Small intestine (tissue), 7 donors: ENCODE results near the gene ATP7A. TPM values are rescaled to one million over a fixed set of nuclear protein-coding genes. Genes with fewer than 3 reads are reported as not detected.

Source experiments
- DNase-seq, 2 donors: peaks; one replicate each; pipeline versions ENCODE4 v3.0.0 to v3.0.0-alpha.2; 2013
- FAIRE-seq: peaks from 2 replicates; lab custom pipeline; 2012; peaks lifted over from hg19 to GRCh38; lab: Jason Lieb, UNC
- H3K27ac ChIP-seq, 3 donors: one replicate each; pipeline ENCODE4 v1.5.1; 2013; ENCODE audit warnings: low read length in 2 of 3, mild to moderate bottlenecking in 2 of 3, control low read depth in 1 of 3, inconsistent platforms in 1 of 3, low read depth in 1 of 3, moderate library complexity in 1 of 3
- H3K27me3 ChIP-seq, 3 donors: one replicate each; pipeline ENCODE4 v1.6.1; 2013; ENCODE audit warnings: low read length in 3 of 3, inconsistent platforms in 1 of 3; ENCODE audit not compliant: control insufficient read depth in 3 of 3, insufficient read depth in 3 of 3
- H3K36me3 ChIP-seq, 3 donors: one replicate each; pipeline ENCODE4 v1.6.1; 2013; ENCODE audit warnings: low read length in 3 of 3, inconsistent platforms in 1 of 3, low read depth in 1 of 3, mild to moderate bottlenecking in 1 of 3, moderate library complexity in 1 of 3; ENCODE audit not compliant: control insufficient read depth in 3 of 3, insufficient read depth in 2 of 3
- H3K4me1 ChIP-seq, 3 donors: one replicate each; pipeline ENCODE4 v1.6.1; 2013; ENCODE audit warnings: low read length in 2 of 3, inconsistent platforms in 1 of 3, low read depth in 1 of 3, mild to moderate bottlenecking in 1 of 3, moderate library complexity in 1 of 3; ENCODE audit not compliant: control insufficient read depth in 3 of 3, insufficient read depth in 2 of 3
- H3K4me3 ChIP-seq, 3 donors: one replicate each; pipeline ENCODE4 v1.5.1; 2013; ENCODE audit warnings: low read length in 3 of 3, control low read depth in 1 of 3, inconsistent platforms in 1 of 3, low read depth in 1 of 3, mild to moderate bottlenecking in 1 of 3, moderate library complexity in 1 of 3
- H3K9me3 ChIP-seq, 2 donors: one replicate each; pipeline ENCODE4 v1.6.1; 2013; ENCODE audit warnings: low read depth in 1 of 2, low read length in 1 of 2; ENCODE audit not compliant: control insufficient read depth in 2 of 2, insufficient read depth in 1 of 2
- WGBS, 3 donors: extraction: QIAGEN DNeasy Blood & Tissue Kit; methylation state at CpG; one replicate each; pipeline ENCODE4 v1.1.7; 2013; 5-methylcytosine and 5-hydroxymethylcytosine counted together
- polyA plus RNA-seq, 4 donors: library from polyadenylated mRNA; stranded (reverse) in 3 of 4; unstranded in 1 of 4; fragments of 200-250 nt in 3 of 4; fragments of 120-200 nt in 1 of 4; gene quantifications; one replicate each; pipeline versions ENCODE4 v1.2.1 to v1.2.3, GENCODE V29; 2013
- donor health status: healthy with polysubstance abuse.
- donor health status: control.
- donor health status: control.
- donor health status: Bipolar disorder and iron deficiency.
- donor health status: healthy.

Gene ATP7A
- polyA plus RNA-seq, 4 donors: 0.81 to 9.2 (median 1.8) TPM

DNA sequence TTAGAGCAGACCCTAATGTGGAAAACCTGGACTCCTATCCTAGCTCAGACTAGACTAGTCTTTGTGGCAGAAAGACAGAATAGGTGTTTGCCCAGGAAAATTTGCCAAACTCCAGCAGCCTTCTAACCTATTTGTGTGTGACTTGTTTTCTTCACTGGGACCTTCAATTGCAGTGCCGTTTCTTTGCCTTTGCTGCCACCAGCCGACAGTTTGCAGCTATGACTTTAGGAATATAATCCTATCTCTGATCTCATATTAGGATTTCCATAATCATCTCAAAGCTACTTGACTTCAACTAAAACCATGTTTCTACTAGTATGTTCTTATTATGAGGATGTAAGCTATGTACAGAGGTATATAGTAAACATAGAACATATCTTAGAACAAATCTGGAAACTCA, 119.2 kb downstream of the ATP7A start:
- Histone ChIP-seq H3K27me3 (no peaks in the 10 kb centered on the region), H3K27ac (no peak overlapping the region), H3K36me3 (no peaks in the 10 kb centered on the region), H3K4me3 (no peak overlapping the region), H3K4me1 (no peaks in the 10 kb centered on the region), H3K9me3 (no peaks in the 10 kb centered on the region)
- FAIRE-seq (no peak), DNase-seq (peak; percentile 11 to 30)
- WGBS, 3 donors: 18 to 38% (median 30%) methylated on average over 2 of the region's 2 CpGs

DNA sequence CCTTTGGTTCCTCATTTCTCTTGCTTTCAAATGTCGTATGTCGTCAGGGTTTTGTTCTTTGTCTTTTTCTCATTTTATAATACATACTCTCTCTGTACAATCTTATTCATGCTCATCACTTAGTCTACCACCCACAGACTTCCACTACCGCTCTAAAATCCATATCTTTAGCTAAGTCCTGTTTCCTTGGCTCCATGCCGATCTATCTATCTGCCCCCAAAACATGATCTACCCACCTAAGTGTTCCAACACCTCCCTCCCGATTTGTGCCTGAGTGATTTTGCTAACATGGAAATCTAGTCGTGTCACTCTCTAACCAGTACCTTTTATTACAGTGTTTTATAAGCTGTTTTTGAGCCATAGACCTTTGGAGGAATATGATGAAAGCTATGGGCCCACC, 124.6 kb downstream of the ATP7A start:
- 79 to 90% (median 81%) methylated on average over 6 of the region's 6 CpGs for WGBS, 3 donors
- Histone ChIP-seq H3K27me3 (no peaks in the 10 kb centered on the region), H3K27ac (no peak overlapping the region), H3K36me3 (no peaks in the 10 kb centered on the region), H3K9me3 (no peaks in the 10 kb centered on the region), H3K4me1 (no peaks in the 10 kb centered on the region), H3K4me3 (no peak overlapping the region)
- FAIRE-seq: no peak
- no peak for DNase-seq

DNA sequence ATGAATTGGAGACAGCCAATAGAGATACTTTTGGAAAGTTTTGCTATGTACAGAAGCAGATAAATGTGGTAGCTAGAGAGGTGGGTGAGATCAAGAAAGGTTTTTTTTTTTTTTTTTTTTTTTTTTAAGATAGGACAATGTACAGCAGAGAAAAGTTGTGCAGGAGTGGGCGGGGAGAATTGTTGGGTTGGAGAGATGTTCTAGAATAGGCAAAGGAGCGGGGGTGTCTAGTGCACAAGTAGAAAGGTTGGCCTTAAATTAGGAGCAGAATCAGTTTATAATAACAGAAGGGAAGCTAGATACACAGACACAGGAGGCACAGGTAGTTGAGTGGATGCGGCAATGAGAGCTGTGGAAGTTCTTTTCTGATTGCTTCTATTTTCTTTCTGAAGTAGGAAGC, 127.4 kb downstream of the ATP7A start:
- 87 to 97% (median 95%) methylated on average over 3 of the region's 3 CpGs for WGBS, 3 donors

DNA sequence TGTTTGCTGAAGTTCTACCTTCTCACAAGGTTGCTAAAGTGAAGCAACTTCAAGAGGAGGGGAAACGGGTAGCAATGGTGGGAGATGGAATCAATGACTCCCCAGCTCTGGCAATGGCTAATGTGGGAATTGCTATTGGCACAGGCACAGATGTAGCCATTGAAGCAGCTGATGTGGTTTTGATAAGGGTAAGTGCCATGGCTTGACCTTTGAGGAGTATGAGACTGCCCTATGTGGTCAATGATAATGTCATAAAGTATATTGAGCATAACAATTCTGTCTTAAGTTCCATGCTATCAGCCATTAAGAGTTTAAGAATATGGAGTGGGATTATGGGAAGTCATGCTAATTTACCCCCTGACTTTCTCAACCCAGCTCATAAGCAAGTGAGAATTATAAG, 132.1 kb downstream of the ATP7A start:
- H3K4me3 ChIP-seq: no peak overlapping the region
- no peaks in the 10 kb centered on the region for H3K4me1 ChIP-seq
- H3K36me3 ChIP-seq: no peaks in the 10 kb centered on the region
- no peaks in the 10 kb centered on the region for H3K9me3 ChIP-seq
- H3K27ac ChIP-seq: no peak overlapping the region
- DNase-seq (no peak), FAIRE-seq (no peak)
- WGBS, 3 donors: 93 to 100% (median 94%) methylated on average over 1 of the region's 1 CpG
- H3K27me3 ChIP-seq: no peaks in the 10 kb centered on the region

More for the DNA sequence above, 127.4 kb downstream of the ATP7A start:
- no peak for FAIRE-seq
- Histone ChIP-seq H3K4me1 (no peaks in the 10 kb centered on the region), H3K4me3 (no peak overlapping the region), H3K36me3 (no peaks in the 10 kb centered on the region), H3K27ac (no peak overlapping the region), H3K27me3 (no peaks in the 10 kb centered on the region), H3K9me3 (no peaks in the 10 kb centered on the region)
- no peak for DNase-seq

DNA sequence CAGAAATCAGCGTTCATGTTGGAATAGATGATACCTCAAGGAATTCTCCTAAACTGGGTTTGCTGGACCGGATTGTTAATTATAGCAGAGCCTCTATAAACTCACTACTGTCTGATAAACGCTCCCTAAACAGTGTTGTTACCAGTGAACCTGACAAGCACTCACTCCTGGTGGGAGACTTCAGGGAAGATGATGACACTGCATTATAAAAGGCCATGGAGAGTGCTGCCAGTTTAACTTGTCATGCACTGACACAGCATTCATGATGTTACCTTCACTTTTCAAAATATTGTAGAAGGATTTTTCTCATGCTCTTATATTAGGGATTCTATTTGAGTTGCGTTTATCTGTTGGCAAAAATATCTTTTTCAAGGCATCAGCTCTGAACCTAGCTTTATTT, 135.9 kb downstream of the ATP7A start:
- no peaks in the 10 kb centered on the region for H3K27me3 ChIP-seq
- H3K4me1 ChIP-seq: no peaks in the 10 kb centered on the region
- FAIRE-seq (no peak), DNase-seq (no peak)
- H3K4me3 ChIP-seq: no peak overlapping the region
- no peak overlapping the region for H3K27ac ChIP-seq
- 81 to 91% (median 90%) methylated on average over 4 of the region's 4 CpGs for WGBS, 3 donors
- no peaks in the 10 kb centered on the region for H3K36me3 ChIP-seq
- no peaks in the 10 kb centered on the region for H3K9me3 ChIP-seq

DNA sequence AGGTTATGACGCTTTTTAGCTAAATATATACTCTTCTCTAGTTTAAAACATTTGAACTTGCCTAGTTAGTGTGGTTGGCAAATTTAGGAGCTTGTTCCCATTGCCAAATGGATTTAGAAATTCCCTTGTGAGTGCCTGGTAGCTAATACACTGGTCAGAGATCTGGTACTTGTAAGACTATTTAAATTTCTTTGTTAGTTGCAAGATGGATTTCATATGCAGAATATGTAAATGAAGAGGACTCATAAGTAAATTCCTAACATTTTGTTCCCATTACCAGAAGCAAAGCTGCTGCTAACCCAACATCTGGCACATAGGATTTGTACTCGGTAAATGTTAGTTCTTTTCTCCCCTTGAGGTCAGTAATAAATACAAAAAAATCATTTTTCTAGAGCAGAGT, 137.6 kb downstream of the ATP7A start:
- no peaks in the 10 kb centered on the region for H3K9me3 ChIP-seq
- no peak for FAIRE-seq
- no peaks in the 10 kb centered on the region for H3K36me3 ChIP-seq
- no peaks in the 10 kb centered on the region for H3K27me3 ChIP-seq
- no peaks in the 10 kb centered on the region for H3K4me1 ChIP-seq
- 51 to 93% (median 85%) methylated on average over 2 of the region's 2 CpGs for WGBS, 3 donors
- H3K27ac ChIP-seq: no peak overlapping the region
- no peak for DNase-seq
- H3K4me3 ChIP-seq: no peak overlapping the region

DNA sequence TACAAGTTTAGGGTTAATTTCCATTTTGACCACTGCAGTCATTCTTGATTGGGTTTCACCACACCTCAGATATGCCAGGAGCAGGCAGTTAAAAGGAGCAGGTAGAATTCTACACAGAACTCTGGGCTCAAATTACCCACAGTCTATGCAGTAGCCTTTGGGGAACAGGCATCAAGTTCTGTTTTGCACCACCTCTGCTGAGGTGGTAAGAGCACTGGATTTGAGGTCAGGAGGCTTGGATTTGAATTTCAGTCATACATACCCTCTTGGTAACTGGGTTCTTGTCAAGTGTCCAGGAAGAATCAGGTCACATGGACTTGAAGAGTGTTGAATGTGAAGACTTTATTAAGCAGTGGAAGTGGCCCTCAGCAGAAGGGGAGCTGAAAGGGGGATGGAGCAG, 153.2 kb downstream of the ATP7A start:
- no peaks in the 10 kb centered on the region for H3K27me3 ChIP-seq
- DNase-seq: no peak
- FAIRE-seq: no peak
- H3K36me3 ChIP-seq: no peaks in the 10 kb centered on the region
- no peak overlapping the region for H3K4me3 ChIP-seq
- no peak overlapping the region for H3K27ac ChIP-seq
- peaks cover 0 to 5% of the 10 kb centered on the region in 2 donors for H3K9me3 ChIP-seq
- H3K4me1 ChIP-seq: no peaks in the 10 kb centered on the region

DNA sequence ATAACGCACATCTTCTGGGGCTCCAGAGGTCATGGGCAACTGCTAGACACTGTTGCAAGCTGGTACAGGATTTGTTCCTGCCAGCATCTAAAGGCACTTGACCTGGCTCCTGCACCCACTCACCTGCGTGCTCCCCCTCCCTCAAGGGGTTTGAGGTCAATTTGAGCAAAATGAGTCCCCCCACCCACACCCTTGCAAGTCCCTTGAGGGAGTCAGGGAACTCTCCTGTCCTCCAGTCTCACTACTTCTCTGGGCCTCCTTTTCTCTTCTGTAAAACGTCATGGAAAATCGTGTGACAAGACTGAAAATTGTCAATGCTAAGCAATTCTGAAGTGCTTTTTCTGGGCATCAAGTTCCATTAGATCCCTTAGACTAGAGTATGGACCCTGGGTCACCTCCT, 153.7 kb downstream of the ATP7A start:
- H3K36me3 ChIP-seq: no peaks in the 10 kb centered on the region
- H3K9me3 ChIP-seq: peaks cover 0 to 5% of the 10 kb centered on the region in 2 donors
- no peaks in the 10 kb centered on the region for H3K4me1 ChIP-seq
- H3K27ac ChIP-seq: no peak overlapping the region
- H3K27me3 ChIP-seq: no peaks in the 10 kb centered on the region
- 65 to 89% (median 86%) methylated on average over 4 of the region's 4 CpGs for WGBS, 3 donors
- H3K4me3 ChIP-seq: no peak overlapping the region
- DNase-seq: no peak
- FAIRE-seq: no peak
